Uterus (tissue), 4 donors: ENCODE results near the gene L3MBTL3. TPM values are rescaled to one million over a fixed set of nuclear protein-coding genes. Genes with fewer than 3 reads are reported as not detected.

ENCODE experiments used
- DNase-seq, 2 donors: peaks; one replicate each; pipeline ENCODE4 v3.0.0-alpha.2; 2019 to 2020
- H3K27ac ChIP-seq, 2 donors: fragments of 200-600 bp; sonication (generic); 1 replicate in 1 of 2; 2 replicates in 1 of 2; pipeline ENCODE4 v1.5.1; 2016 to 2018
- H3K27me3 ChIP-seq, 2 donors: fragments of 200-600 bp; sonication (generic); one replicate each; pipeline ENCODE4 v1.5.1; 2018 to 2019; ENCODE audit warnings: control low read depth in 1 of 2
- H3K36me3 ChIP-seq, 2 donors: fragments of 200-600 bp; sonication (generic); one replicate each; pipeline ENCODE4 v1.5.1; 2019; ENCODE audit warnings: control low read depth in 1 of 2
- H3K4me1 ChIP-seq, 2 donors: fragments of 200-600 bp; sonication (generic); one replicate each; pipeline ENCODE4 v1.5.1; 2018 to 2019; ENCODE audit warnings: control low read depth in 1 of 2
- H3K4me3 ChIP-seq, 2 donors: fragments of 200-600 bp; sonication (generic); 1 replicate in 1 of 2; 2 replicates in 1 of 2; pipeline ENCODE4 v1.5.1; 2018 to 2019; ENCODE audit warnings: mild to moderate bottlenecking in 1 of 2
- H3K9me3 ChIP-seq, 2 donors: fragments of 200-600 bp; sonication (generic); one replicate each; pipeline ENCODE4 v1.5.1; 2019; ENCODE audit warnings: control low read depth in 1 of 2
- CTCF ChIP-seq, 4 experiments: fragments of 200-600 bp in 2 of 4; fragments of 450-650 bp in 2 of 4; sonication (generic) in 2 of 4; IDR thresholded peaks; one replicate each; pipeline ENCODE4 v1.5.1; 2016 to 2019; ENCODE audit warnings: antibody characterized with exemption in 4 of 4, mild to moderate bottlenecking in 2 of 4, moderate library complexity in 1 of 4
- POLR2A ChIP-seq, 2 donors: fragments of 450-650 bp; IDR thresholded peaks; one replicate each; pipeline ENCODE4 v1.6.1; 2016; ENCODE audit warnings: antibody characterized with exemption in 2 of 2, mild to moderate bottlenecking in 1 of 2, moderate library complexity in 1 of 2
- intact Hi-C: fragments of 100-400 bp; cut with DNase I; formaldehyde crosslinking; loops from one replicate; pipeline ENCODE4 v1.15.1; 2023; ENCODE audit warnings: low total_unique reads
- total RNA-seq, 4 donors: library from RNA; depleted of rRNA in 3 of 4; stranded (reverse); fragments of >200 nt in 3 of 4; gene quantifications; one replicate each; pipeline versions ENCODE4 v1.1.0 to v1.2.4, GENCODE V29; 2014 to 2023
- donor health status: DM: yes; HTN: yes; CAD: no.

The L3MBTL3 gene
- total RNA-seq, 4 donors from 2014 or later = 3.1 to 21.3 (median 16.1) TPM

GRCh38 chr6:130150906-130151305 is 132.5 kb downstream of the L3MBTL3 start:
- no peaks in the 10 kb centered on the region for H3K27me3 ChIP-seq
- TF ChIP-seq POLR2A (IDR thresholded peaks at IDR 0.05) = no peak
- no peak for TF ChIP-seq CTCF (IDR thresholded peaks at IDR 0.05)
- no peak overlapping the region for H3K4me3 ChIP-seq
- no peaks in the 10 kb centered on the region for H3K9me3 ChIP-seq
- no peak overlapping the region for H3K27ac ChIP-seq
- no peak for DNase-seq
- H3K4me1 ChIP-seq = no peaks in the 10 kb centered on the region
- intact Hi-C loops = no loop called here
- no peaks in the 10 kb centered on the region for H3K36me3 ChIP-seq

- TF ChIP-seq CTCF (IDR thresholded peaks at IDR 0.05) = no peak
- DNase-seq = no peak
- intact Hi-C loops = no loop called here
- Histone ChIP-seq H3K4me1 (no peaks in the 10 kb centered on the region), H3K9me3 (no peaks in the 10 kb centered on the region), H3K4me3 (no peak overlapping the region), H3K36me3 (no peaks in the 10 kb centered on the region), H3K27ac (no peak overlapping the region), H3K27me3 (no peaks in the 10 kb centered on the region)
Measured at GRCh38 chr6:130152908-130153510, 134.6 kb downstream of the L3MBTL3 start.

- H3K27ac ChIP-seq = no peak overlapping the region
- H3K36me3 ChIP-seq = no peaks in the 10 kb centered on the region
- H3K4me3 ChIP-seq = no peak overlapping the region
- H3K4me1 ChIP-seq = no peaks in the 10 kb centered on the region
- H3K9me3 ChIP-seq = no peaks in the 10 kb centered on the region
- DNase-seq = no peak
- TF ChIP-seq POLR2A (IDR thresholded peaks at IDR 0.05) (no peak), CTCF (IDR thresholded peaks at IDR 0.05) (no peak)
- H3K27me3 ChIP-seq = no peaks in the 10 kb centered on the region
- intact Hi-C loops = no loop called here
Measured at GRCh38 chr6:130156908-130157307, 138.5 kb downstream of the L3MBTL3 start.

- Histone ChIP-seq H3K4me3 (no peak overlapping the region), H3K27me3 (no peaks in the 10 kb centered on the region), H3K9me3 (no peaks in the 10 kb centered on the region), H3K36me3 (no peaks in the 10 kb centered on the region), H3K27ac (no peak overlapping the region), H3K4me1 (no peaks in the 10 kb centered on the region)
- no peak for TF ChIP-seq CTCF (IDR thresholded peaks at IDR 0.05)
- intact Hi-C loops = no loop called here
- no peak for DNase-seq
Measured at GRCh38 chr6:130158056-130158455, 139.7 kb downstream of the L3MBTL3 start.

GRCh38 chr6:130158548-130158947 is 140.2 kb downstream of the L3MBTL3 start:
- no peaks in the 10 kb centered on the region for H3K9me3 ChIP-seq

More at GRCh38 chr6:130158548-130158947, 140.2 kb downstream of the L3MBTL3 start:
- H3K27me3 ChIP-seq = no peaks in the 10 kb centered on the region
- no peak overlapping the region for H3K27ac ChIP-seq
- H3K36me3 ChIP-seq = no peaks in the 10 kb centered on the region
- intact Hi-C loops = no loop called here
- no peak overlapping the region for H3K4me3 ChIP-seq
- H3K4me1 ChIP-seq = no peaks in the 10 kb centered on the region
- DNase-seq = no peak
- TF ChIP-seq CTCF (IDR thresholded peaks at IDR 0.05) (no peak), POLR2A (IDR thresholded peaks at IDR 0.05) (no peak)
